HUDEP-2 (cell line): ENCODE measurements around the gene PLXNC1.

ENCODE experiments used
- DNase-seq, 76 experiments: peaks; one replicate each; lab custom pipeline; 2025; ENCODE audit not compliant: unreplicated experiment in 76 of 76; lab: John Stamatoyannopoulos, UW

Gene PLXNC1

DNA sequence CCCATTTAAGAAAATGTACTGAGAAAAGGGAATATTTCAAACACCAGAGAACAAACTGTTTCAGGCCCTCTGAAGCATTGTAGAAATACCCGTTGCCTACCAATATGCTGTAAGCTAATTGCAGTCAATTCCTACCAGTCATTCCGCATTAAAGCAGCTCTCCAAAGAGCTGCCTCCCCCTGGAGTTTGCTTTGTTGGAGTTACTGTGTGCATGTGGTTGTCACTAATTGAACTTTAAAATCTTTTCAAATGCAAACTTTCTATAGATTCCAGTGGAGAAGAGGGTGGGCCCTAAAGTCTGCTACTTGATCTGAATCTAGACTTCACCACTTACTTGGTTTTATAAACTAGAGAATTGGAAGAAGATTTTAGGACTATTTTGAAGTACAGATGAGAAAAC, 112.7 kb downstream of the PLXNC1 start:
- no peak for DNase-seq

DNA sequence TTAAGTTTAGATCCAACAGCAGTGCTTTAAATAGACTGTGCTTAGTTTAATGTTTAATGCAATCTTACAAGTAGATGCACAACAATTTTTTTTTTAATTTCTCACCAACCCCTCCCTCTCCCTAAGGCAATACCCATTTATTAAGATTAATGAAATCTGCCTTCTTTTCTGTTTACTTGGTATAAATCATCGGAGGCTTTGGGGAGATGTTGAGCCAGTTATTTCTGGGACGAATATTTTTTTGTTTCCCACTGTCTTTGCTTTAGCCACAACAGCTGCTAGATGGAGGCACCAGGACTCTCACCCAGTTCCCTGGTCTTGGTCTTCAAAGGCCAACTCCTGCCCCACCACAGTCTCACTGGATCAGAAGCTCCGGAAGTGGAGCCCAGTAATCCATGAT, 113.4 kb downstream of the PLXNC1 start:
- no peak for DNase-seq

DNA sequence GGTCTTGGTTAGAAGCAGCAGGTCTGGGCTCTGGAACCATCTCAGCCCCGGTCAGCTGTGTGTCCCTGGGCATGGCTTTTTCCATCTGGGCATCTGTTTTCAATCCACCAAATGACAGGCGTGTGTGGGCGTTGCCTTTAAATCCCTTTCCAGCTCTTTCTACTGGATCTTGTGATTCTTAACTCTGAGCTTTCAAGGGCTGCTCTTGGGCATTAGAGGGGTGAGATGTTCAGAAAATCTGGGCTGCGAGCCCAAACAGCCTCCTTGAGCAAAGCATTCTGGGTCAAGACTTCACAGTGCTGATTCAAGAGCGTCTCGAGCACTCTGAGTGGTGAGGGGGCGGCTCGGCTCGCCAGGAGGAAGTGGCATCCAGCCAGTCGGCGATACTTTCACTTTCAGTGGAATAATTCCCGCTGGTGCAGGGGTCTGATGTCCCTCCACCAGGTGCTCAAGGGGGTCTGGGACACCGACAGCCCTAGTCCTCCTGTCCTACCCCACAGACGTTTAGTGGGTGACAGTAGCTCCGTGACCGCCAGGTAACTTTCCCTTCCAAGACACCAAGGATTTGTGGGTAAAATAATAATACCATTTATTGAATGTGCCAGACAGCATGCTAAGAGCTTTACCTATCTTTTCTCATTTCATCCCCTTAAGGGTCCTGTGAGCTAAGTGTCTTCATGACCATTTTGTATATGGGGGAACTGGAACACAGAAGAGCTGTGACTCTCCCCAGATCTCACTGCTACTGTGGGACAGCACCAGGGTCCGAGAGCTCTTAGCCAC, 114.0 kb downstream of the PLXNC1 start:
- DNase-seq, result peak in 39 of 76 experiments; percentile 4 to 60 (median 14)

DNA sequence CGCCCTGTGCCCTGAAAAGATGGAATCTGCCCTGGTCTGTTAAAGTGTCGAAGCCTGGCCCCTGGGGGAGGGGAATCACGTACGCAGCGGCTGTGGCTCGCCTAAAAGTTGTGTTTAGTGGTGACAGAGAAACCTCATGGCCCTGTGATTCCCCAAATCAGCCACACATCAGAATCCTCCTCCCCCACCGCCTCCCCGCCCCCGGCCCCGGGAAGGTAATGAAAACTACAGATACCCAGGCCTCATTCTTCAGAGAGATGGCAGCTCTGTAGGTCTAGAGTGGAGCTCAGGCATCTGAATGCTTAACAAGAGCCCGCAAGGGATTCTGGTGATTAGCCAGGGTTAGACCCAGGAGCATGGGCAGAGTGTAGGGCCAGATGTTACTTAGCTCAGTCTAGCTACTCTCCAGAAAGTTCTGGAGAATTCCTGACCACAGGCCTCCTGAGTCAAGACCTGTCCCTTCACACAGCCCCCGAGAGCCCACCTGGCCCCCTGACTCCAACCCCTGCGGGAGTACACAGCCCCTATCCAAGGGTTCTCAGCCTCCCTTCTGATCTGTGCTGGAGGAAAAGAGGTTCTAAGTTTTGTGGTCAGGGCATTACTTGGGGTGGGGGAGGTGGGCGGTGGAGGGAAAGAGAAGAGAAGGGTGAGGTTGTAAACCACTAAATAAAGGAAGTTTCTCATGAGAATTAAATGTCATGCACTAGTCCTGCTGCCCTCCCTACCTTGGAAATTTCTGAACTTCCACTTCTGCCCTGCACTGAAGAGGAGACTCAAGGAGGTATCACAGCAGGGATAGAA, 114.8 kb downstream of the PLXNC1 start:
- DNase-seq, result no peak

DNA sequence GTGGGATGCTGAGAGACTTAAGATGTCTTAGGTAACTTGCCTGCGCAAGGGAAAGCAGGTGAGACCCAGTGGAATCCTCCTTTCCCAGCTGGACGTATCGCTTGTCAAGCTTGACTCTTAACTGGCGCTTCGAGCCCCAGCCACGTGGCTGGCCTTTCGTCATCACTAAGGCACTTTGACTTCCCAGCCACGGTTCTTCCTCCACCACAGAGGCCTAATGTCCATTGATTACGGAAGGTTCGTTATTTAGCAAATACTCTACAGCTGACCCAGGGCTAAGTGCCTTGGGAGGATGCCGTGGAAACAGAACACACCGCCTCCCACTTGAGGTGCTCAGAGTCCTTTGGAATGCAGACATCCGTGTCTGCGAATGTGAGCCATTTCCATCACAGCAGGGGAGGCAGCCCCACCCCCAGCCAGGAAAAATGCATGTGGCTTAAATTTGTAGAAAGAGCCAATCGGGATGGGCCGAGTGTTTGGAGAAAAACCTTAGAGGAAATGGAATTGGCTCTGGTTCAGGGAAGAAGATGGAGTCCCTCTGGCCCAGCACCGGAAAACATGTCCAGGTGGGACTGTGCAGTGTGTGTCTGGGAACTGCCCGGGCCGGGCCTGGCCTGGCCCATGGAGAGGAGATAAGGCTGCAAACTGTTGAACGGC, 115.7 kb downstream of the PLXNC1 start:
- no peak for DNase-seq

DNA sequence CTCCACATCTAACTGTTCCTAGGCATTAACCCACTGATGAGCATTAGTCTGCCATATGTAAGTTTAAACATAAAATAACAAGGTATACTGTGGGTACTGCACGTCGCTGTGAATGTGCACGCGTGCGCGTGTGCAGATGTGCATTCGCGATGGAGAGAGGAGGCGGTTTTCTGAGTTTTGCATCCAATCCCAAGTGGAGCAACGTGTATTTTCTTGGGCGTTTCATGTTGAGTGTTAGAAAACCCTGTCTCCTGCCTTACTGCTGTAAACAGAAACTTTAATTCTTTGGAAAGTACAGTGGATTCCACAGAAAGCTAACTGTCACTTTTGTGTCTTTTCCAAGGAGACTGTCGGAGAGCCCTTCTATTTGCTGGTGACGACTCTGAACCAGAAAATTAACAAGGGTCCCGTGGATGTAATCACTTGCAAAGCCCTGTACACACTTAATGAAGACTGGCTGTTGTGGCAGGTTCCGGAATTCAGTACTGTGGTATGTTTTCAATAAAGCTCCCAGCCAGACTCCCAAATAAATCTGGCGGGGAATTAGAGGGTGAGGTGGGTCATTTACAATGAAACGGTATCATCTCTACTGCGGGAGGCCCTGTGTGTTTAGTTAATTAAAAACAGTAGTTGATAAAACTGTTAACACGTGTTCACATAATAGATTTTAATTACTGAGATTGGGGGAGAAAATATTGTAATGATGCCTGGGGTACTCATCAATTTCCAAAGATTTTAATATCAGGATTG, 116.5 kb downstream of the PLXNC1 start:
- no peak for DNase-seq

DNA sequence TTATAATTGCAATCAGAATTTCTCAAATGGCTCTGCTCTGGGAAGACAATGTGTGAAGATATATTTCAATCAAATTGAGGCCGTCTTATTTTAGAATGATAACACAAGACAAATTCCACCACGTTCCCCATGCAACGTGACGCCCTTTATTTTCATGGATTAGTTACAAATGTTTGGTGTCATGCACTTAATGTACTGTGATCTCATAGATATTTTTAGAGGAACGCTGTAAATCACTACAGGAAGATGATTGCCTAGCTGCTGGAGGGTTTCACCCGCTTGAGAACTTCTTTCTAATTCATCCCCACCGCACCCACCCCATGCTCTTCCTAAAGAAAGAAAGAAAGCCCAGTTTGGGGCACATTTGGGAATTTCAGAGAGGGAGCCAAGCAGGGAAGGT, 117.2 kb downstream of the PLXNC1 start:
- no peak for DNase-seq

DNA sequence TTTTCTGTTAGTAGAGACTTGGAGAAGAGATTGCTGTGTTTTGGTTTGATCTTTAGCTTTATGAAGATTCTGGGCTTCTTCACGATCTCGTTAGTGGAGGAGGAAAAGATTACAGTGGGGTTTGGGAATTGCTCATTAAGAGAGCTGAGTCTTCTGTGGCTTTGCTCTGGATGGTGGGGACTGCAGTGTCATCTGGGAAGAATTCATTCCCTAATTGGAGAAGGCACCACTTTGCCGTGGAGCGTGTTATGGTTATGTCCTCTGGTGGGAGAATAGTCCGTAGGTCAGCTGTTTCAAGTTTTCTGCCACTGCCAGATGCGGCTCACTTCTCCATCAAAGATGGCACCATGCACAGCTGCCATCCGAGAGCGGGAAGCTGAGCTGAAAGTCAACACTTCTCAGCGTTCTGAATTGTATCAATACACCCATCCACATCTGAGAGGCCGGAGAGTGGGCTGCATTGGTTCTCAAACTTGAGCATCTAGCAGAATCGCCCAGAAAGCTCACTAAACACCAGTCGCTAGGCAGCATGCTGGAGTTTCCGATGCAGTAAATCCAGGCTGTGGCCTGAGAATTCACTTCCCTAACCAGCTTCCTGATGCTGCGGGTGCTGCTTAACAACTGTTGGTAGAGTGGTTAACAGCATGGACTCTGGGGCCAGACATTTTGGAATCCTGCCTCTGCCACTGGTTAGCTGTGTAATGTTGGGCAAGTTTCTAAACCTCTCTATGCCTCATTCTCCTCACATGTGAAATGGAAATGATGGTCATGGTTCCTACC, 117.8 kb downstream of the PLXNC1 start:
- no peak for DNase-seq

DNA sequence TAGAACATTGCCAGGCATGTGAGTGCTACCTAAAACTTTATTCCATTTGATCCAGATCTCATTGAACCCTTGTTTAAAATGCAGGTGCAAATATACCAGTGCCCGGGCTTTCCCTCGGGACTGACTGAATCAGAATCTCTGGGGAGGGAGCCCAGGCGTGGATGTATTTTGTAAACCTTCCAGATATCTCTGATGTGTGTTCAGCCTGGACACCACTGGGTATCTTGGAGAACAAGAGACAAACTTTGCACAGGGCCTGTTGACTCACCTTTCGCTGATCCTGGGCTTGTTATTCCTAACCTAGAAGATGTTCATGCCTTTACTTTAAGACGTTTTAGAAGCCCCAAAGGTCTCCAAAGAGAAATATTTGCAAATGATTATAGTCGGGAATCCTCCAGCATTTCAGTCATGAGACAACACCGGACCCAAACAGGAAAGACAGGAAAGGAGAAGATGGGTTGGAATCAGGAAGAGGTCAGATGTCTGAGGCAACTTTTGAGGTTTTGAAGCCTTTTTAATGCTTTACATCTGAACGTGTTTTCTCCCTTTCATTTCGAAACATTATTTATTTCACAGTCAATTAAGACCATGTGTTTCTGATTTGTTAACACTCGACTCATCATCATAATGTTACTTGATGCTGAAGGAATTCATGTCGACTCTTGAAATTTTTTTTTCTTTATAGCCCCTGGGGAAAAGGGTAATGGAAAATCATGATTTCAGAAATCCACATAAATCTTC, 118.6 kb downstream of the PLXNC1 start:
- DNase-seq, result no peak

DNA sequence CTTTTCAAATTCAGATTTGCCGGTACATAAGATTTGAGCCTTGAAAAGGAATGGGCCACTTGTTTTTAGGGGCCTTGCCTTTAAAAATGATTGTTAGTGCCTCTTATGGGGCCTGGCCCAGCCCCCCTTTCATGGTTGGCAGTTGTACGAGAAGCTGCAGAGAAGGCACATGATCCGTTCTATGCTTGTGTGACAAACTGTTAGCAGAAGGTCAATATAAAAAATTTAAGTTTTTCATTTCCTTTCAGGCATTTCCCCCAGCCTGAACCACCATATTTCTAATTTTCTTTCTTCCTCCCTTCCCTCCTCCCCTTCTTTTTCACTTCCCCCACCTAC, 119.1 kb downstream of the PLXNC1 start:
- DNase-seq, result no peak

DNA sequence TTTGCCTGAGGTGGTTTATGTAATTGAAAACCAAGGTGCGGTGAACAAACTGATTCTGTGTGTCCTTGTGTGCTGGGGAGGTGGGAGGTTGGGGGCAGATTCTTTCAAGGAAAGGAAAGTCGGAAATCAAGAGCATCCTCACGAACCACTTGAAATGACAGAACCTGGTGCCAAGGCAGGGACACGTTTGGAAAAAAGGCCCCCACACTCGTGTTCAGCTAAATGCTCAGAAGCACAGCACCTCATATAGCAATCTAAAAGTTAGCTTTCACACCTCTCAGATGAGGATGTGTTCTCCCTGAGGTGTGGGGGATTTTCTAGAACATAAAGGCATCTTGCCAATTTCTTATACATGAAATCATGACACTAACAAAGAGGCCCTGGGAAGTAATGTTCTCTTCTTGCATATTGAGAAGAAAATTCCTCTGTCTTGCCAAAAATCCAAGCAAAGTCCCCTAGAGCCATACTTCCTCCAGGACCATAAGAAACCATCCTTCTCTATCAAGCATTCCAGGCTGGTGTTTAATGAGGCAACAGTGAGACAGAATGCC, 119.6 kb downstream of the PLXNC1 start:
- no peak for DNase-seq

DNA sequence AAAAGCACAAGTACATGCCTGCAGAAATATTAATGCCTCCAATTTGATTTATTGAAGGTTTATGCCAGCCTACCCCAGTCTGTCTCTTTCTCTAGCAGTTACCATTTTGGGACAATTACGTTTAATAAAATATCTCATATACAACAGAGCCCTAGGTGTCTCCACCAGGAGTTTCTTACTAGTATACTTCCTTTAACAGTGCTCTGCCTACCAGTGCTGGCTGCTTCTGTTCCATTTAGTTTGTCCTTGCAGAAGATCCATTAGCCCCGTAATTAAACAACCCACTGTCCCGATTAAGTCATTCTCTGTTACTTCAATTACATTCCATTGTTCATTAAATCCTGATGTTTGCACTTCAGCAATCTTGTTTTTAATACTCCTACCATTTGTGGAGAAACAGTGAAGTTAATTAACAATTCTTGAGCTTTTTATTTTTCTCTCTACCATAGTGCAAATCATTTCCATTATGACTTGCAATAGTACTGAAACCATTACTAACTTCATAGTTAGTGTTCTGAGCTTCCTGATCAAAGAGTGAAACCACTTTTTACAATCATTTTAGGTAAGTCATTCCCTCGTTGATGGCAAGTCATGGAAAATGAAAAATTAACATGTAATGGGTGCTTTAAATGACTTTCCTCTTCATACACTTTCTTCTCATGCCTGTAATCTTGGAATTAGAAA, 121.1 kb downstream of the PLXNC1 start:
- DNase-seq, result no peak

DNA sequence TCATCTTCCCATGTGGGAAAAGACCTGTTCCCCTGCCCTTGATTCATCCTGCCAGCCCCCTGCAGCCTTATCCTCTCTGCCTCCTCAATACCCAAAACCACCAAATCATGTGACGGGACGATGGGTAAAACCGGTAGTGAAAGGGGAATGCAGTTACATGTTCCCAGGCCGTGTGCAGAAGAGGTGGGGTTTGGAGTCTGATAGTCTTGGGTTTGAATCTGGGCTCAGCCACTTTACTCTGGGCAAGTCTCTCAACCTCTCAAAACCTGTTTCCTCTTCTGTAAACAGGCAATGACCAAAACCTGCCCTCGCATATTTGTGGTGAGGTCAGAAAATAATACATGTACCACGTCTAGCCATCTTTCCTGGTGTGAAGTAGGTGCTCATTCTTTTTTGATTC, 123.0 kb downstream of the PLXNC1 start:
- DNase-seq, result no peak

DNA sequence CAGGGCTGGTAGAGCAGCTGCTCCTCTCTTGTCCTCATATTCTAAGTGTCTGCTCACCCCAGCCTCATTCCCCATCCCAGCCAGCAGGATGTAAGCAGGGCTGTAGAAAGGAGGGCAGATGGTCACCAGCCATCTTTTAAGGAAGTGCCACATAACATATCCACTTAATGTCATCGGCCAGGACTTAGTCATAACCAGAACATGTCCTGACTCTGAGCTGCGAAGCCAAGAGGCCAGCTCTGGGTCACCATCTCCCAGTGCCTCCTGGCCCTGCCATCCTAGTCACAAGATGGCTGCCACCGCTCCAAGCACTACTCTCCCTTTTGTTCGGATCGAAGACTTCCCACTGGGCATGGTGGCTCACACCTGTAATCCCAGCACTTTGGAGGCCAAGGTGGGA, 123.9 kb downstream of the PLXNC1 start:
- DNase-seq, result no peak

DNA sequence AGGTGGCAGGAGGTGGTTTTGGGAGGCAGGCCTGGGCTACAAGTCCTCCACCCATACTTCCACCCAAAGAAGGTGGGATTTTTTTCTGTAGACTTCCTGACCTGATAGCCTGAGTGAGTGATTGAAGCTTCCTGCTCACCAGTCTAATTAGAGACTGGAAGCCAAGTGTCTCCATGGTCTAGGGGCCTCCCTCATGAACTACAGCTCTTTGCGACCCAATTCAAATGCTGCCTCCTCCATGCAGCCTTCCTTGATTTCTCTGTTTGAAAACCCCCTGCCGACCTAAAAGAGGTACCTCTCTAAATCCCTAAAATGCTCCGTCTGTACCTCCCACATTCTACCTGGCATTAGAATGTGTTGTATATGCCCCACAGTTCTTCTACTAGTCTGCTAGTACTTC, 124.9 kb downstream of the PLXNC1 start:
- DNase-seq, result no peak

DNA sequence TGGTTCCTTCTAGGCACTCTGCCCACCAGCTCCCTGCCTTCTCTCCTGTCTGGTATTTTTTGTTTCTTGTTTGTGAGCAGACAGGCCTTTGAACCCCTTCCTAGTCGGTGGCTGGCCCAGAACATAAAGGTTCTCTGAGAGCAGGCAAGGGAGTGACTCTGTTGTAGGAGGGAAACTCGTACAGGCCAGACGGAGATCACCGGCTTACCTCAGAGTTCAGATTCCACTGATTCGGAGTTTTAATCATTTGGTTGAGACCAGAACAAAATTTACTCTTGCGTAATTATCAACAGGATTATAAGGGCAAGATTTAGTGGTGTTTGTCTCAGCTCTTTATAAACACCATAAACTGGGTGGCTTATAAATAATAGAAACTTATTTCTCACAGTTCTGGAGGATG, 128.3 kb downstream of the PLXNC1 start:
- DNase-seq, result no peak

DNA sequence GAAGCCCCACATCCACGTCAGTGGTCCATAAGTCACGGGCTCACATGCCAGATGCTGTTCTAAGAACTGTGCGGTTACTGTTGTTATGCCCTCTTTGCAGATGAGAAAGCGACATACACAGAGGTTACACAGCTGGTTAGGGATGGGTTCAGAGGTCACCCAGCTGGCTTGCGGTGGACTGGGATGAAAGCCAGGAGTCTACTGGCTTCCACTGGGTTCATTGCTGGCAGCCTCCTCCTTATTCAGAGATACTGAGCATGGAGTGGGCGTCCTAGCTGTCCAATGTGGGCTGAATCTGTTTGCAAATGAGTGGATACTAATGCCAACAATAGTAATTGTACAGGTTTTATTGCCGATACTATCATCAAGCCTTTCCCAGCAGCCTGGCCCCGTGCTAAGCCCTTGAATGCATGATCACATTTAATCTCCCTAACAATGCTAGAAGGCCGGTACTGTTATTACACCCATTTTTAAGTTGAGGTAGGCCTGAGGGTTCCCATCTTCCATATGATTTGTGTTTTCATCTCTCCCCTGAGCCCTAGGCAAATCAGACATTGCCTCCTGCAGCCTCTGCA, 129.1 kb downstream of the PLXNC1 start:
- DNase-seq, result peak in 5 of 76 experiments; percentile 10 to 46 (median 19)

DNA sequence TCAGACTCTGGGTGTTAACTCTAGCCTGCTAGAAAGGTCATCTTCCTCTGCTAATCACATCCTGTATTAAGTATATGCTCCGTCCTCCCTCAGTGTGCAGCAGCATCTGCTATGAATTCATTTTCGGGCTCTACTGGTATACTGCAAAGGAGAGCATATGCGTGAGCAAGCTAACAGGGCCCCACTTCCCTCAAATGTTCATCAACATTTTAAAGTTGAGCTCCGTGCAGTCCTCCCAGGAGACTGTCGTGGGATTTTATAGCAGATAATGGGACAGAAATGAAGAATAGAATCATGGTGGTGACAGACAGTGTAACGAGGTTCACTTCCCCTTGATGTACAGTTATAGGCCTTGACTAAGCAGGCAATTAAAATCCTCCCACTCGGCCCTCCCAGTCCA, 131.7 kb downstream of the PLXNC1 start:
- no peak for DNase-seq
